Endothelial cell (in vitro differentiated cells): Measurements from ENCODE around the gene BRAT1. TPM values are rescaled to one million over a fixed set of nuclear protein-coding genes. Genes with fewer than 3 reads are reported as not detected.
A peak's percentile ranks its signal among the peaks of the same experiment; 100 is the strongest.
"Not testable (repeated sequence)": the region's sequence is repeated elsewhere in the genome, so short reads cannot be mapped to it uniquely, and the experiment has no call there.

Experiments used
- DNase-seq: peaks from one replicate; pipeline ENCODE4 v3.0.0; 2021; ENCODE audit warnings: low spot score
- H3K27ac Mint-ChIP-seq: one replicate; pipeline ENCODE4 v1.8.0; 2021; ENCODE audit warnings: mixed read lengths, inconsistent platforms; ENCODE audit not compliant: unreplicated experiment
- H3K27me3 Mint-ChIP-seq: one replicate; pipeline ENCODE4 v1.8.0; 2021; ENCODE audit warnings: mild to moderate bottlenecking, moderate library complexity, mixed read lengths, inconsistent platforms; ENCODE audit not compliant: unreplicated experiment
- H3K36me3 Mint-ChIP-seq: one replicate; pipeline ENCODE4 v1.8.0; 2021; ENCODE audit warnings: mild to moderate bottlenecking, low read depth, mixed read lengths, inconsistent platforms; ENCODE audit not compliant: unreplicated experiment
- H3K4me1 Mint-ChIP-seq: one replicate; pipeline ENCODE4 v1.8.0; 2021; ENCODE audit warnings: mild to moderate bottlenecking, mixed read lengths, inconsistent platforms; ENCODE audit not compliant: unreplicated experiment
- H3K4me3 Mint-ChIP-seq: one replicate; pipeline ENCODE4 v1.8.0; 2021; ENCODE audit warnings: mild to moderate bottlenecking, mixed read lengths, inconsistent platforms; ENCODE audit not compliant: unreplicated experiment
- H3K9me3 Mint-ChIP-seq: one replicate; pipeline ENCODE4 v1.8.0; 2021; ENCODE audit warnings: mixed read lengths, inconsistent platforms; ENCODE audit not compliant: unreplicated experiment
- CTCF ChIP-seq: fragments of 200-600 bp; sonication (generic); IDR thresholded peaks from one replicate; pipeline ENCODE4 v1.5.0; 2021; ENCODE audit warnings: antibody characterized with exemption; ENCODE audit not compliant: unreplicated experiment
- total RNA-seq: library from RNA; stranded (reverse); fragmentation: NEBNext Ultra II Directional; extraction: Animal tissue kit (Norgen Biotek cat#: 25700); gene quantifications from one replicate; pipeline ENCODE4 v1.2.1, GENCODE V29; 2021; ENCODE audit not compliant: unreplicated experiment

BRAT1 gene
- total RNA-seq, 1 donor from 2014 or later, result 34.0 TPM

- no peak overlapping the region for H3K27ac Mint-ChIP-seq
- TF ChIP-seq CTCF, result no peak
- DNase-seq, result peak; percentile 51
- no peaks in the 10 kb centered on the region for H3K36me3 Mint-ChIP-seq
- no peaks in the 10 kb centered on the region for H3K9me3 Mint-ChIP-seq
- H3K4me1 Mint-ChIP-seq, result no peaks in the 10 kb centered on the region
- H3K4me3 Mint-ChIP-seq, result no peak overlapping the region
- H3K27me3 Mint-ChIP-seq, result peaks cover 2% of the 10 kb centered on the region
These were observed 12.5 kb upstream of the BRAT1 start for GRCh38 chr7:2567679-2568278.

- no peaks in the 10 kb centered on the region for H3K36me3 Mint-ChIP-seq
- peaks cover 2% of the 10 kb centered on the region for H3K27me3 Mint-ChIP-seq
- no peak for TF ChIP-seq CTCF
- H3K4me1 Mint-ChIP-seq, result no peaks in the 10 kb centered on the region
- no peak overlapping the region for H3K4me3 Mint-ChIP-seq
- H3K9me3 Mint-ChIP-seq, result no peaks in the 10 kb centered on the region
- no peak for DNase-seq
- H3K27ac Mint-ChIP-seq, result no peak overlapping the region
These were observed 11.8 kb upstream of the BRAT1 start for GRCh38 chr7:2566890-2567678.

- H3K9me3 Mint-ChIP-seq, result no peaks in the 10 kb centered on the region
These were observed 11.1 kb upstream of the BRAT1 start for GRCh38 chr7:2566348-2566889.

GRCh38 chr7:2564970-2565540 is 9.7 kb upstream of the BRAT1 start:
- H3K27ac Mint-ChIP-seq, result no peak overlapping the region
- DNase-seq, result no peak
- H3K9me3 Mint-ChIP-seq, result no peaks in the 10 kb centered on the region
- H3K4me3 Mint-ChIP-seq, result no peak overlapping the region
- H3K4me1 Mint-ChIP-seq, result no peaks in the 10 kb centered on the region
- TF ChIP-seq CTCF, result no peak
- no peaks in the 10 kb centered on the region for H3K36me3 Mint-ChIP-seq
- H3K27me3 Mint-ChIP-seq, result peaks cover 2% of the 10 kb centered on the region

More at GRCh38 chr7:2566348-2566889, 11.1 kb upstream of the BRAT1 start:
- Mint-ChIP-seq H3K4me1 (no peaks in the 10 kb centered on the region), H3K27me3 (peaks cover 2% of the 10 kb centered on the region), H3K36me3 (no peaks in the 10 kb centered on the region), H3K4me3 (no peak overlapping the region), H3K27ac (no peak overlapping the region)
- DNase-seq, result no peak
- TF ChIP-seq CTCF, result no peak

GRCh38 chr7:2563955-2564354 is 8.6 kb upstream of the BRAT1 start:
- H3K4me3 Mint-ChIP-seq, H3K27ac Mint-ChIP-seq, H3K9me3 Mint-ChIP-seq, DNase-seq, H3K36me3 Mint-ChIP-seq, H3K4me1 Mint-ChIP-seq, H3K27me3 Mint-ChIP-seq: not testable (repeated sequence)
